ENCODE measurements around the gene VAT1L. TPM values are rescaled to one million over a fixed set of nuclear protein-coding genes. Genes with fewer than 3 reads are reported as not detected.

The VAT1L gene
- total and polyA plus RNA-seq, 10 of the 15 experiments (the other 5 are each of a cell fraction or from before 2014, with no cell fraction given), result 0.06 to 0.18 (median 0.10) TPM; not detected in 5

DNA sequence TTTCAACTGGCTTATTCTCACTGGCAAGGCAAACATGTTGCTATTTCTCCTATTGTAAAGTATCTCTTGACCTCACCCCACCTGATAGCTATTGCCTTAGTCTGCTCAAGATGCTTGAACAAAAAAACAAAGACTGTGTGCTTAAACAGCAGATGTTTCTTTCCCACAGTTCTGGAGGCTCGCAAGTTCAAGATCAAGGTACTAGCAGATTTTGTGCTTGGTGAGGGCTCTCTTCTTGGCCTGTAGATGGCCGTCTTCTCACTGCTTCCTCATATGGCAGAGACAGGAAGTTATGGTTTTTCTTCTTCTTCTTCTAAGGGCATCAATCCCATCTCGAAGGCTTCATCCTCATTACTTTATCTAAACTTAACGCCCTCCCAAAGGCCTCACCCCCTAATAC lies 124.3 kb downstream of the VAT1L start:
- Histone ChIP-seq H3K9ac (ENCODE audit: control insufficient read depth, insufficient read depth, low read length) (no peak overlapping the region), H3K79me2 (ENCODE audit: control insufficient read depth, insufficient read depth, low read length) (no peaks in the 10 kb centered on the region), H2AFZ (ENCODE audit: control insufficient read depth, low read depth, low read length) (no peak overlapping the region), H3K27ac (ENCODE audit: control insufficient read depth, insufficient read depth) (no peak overlapping the region), H4K20me1 (ENCODE audit: control insufficient read depth, insufficient read depth) (no peaks in the 10 kb centered on the region), H3K4me1 (ENCODE audit: control insufficient read depth, insufficient read depth, low read length) (no peaks in the 10 kb centered on the region), H3K9me3 (replicated peaks; ENCODE audit: control insufficient read depth, insufficient read depth, low read length) (no peaks in the 10 kb centered on the region), H3K27me3 (replicated peaks in 1 of 2; ENCODE audit: control insufficient read depth in 2 of 2, insufficient read depth in 2 of 2, low read length in 1 of 2) (peaks cover 0 to 3% of the 10 kb centered on the region in 2 experiments; a peak in 2 of 4 replicates), H3K4me2 (ENCODE audit: control insufficient read depth, insufficient read depth) (no peak overlapping the region), H3K36me3 (ENCODE audit: control insufficient read depth in 2 of 2, insufficient read depth in 2 of 2, low read length in 1 of 2) (no peaks in the 10 kb centered on the region), H3K4me3 (no peak overlapping the region)
- ChIA-PET CTCF (no interaction called here), POLR2A (no interaction called here), RAD21 (ENCODE audit: unreplicated experiment) (no interaction called here), SMC1A (ENCODE audit: uncharacterized antibody, unreplicated experiment) (interaction anchor here (0.7 kb wide), 1 partner anchor 16 kb away, joined by 3 read pairs; no protein-coding TSS in a partner anchor)
- TF ChIP-seq POLR2A (IDR thresholded peaks at IDR 0.05; ENCODE audit: low read depth, low read length) (no peak), GABPA (IDR thresholded peaks at IDR 0.05; ENCODE audit: low read depth) (no peak), ZSCAN29 (IDR thresholded peaks at IDR 0.05) (no peak)
- no TSS peak for BruUV-seq (replicated peaks)
- in situ Hi-C loops (cut with MboI) (no loop called here), intact Hi-C loops (cut with micrococcal nuclease; ENCODE audit: unreplicated experiment) (no loop called here)
- no peak for FAIRE-seq
- no peak for ATAC-seq
- no peak for DNase-seq (ENCODE audit: low read depth, low spot score)
- 7% methylated on average over 4 of the region's 4 CpGs for WGBS (ENCODE audit: insufficient coverage, insufficient replicate concordance, low lambda C conversion rate, missing lambda C conversion rate)

GRCh38 chr16:77913738-77914253 lies 125.4 kb downstream of the VAT1L start:
- TF ChIP-seq CEBPB (IDR thresholded peaks at IDR 0.05; ENCODE audit: borderline replicate concordance in 1 of 2, low read depth in 2 of 2, low read length in 2 of 2) (no peak), JUNB (IDR thresholded peaks at IDR 0.05) (no peak)
- intact Hi-C loops (cut with micrococcal nuclease; ENCODE audit: unreplicated experiment), result no loop called here
- Histone ChIP-seq H4K20me1 (ENCODE audit: control insufficient read depth, insufficient read depth) (no peaks in the 10 kb centered on the region), H3K36me3 (ENCODE audit: control insufficient read depth in 2 of 2, insufficient read depth in 2 of 2, low read length in 1 of 2) (no peaks in the 10 kb centered on the region), H3K9ac (ENCODE audit: control insufficient read depth, insufficient read depth, low read length) (no peak overlapping the region), H3K4me2 (ENCODE audit: control insufficient read depth, insufficient read depth) (no peak overlapping the region), H3K4me3 (no peak overlapping the region), H3K27ac (ENCODE audit: control insufficient read depth, insufficient read depth) (no peak overlapping the region), H3K79me2 (ENCODE audit: control insufficient read depth, insufficient read depth, low read length) (no peaks in the 10 kb centered on the region), H3K4me1 (ENCODE audit: control insufficient read depth, insufficient read depth, low read length) (no peaks in the 10 kb centered on the region), H2AFZ (ENCODE audit: control insufficient read depth, low read depth, low read length) (no peak overlapping the region), H3K27me3 (replicated peaks in 1 of 2; ENCODE audit: control insufficient read depth in 2 of 2, insufficient read depth in 2 of 2, low read length in 1 of 2) (peaks cover 0 to 3% of the 10 kb centered on the region in 2 experiments; a peak in 2 of 4 replicates), H3K9me3 (replicated peaks; ENCODE audit: control insufficient read depth, insufficient read depth, low read length) (no peaks in the 10 kb centered on the region)
- BruUV-seq (replicated peaks), result no TSS peak
- no peak for FAIRE-seq
- no peak for ATAC-seq
- 2% methylated on average over 2 of the region's 2 CpGs for WGBS (ENCODE audit: insufficient coverage, insufficient replicate concordance, low lambda C conversion rate, missing lambda C conversion rate)
- ChIA-PET SMC1A (ENCODE audit: uncharacterized antibody, unreplicated experiment) (no interaction called here), CTCF (no interaction called here), RAD21 (ENCODE audit: unreplicated experiment) (no interaction called here), POLR2A (no interaction called here)
- in situ Hi-C loops (cut with MboI), result no loop called here
- DNase-seq (ENCODE audit: low read depth, low spot score), result no peak
